GM18507 (cell line): ENCODE results near the gene ZNF467.

Experiments used
- DNase-seq: peaks from one replicate; pipeline ENCODE4 v3.0.0; 2011; ENCODE audit warnings: low read depth; ENCODE audit not compliant: insufficient read length; ENCODE audit errors: extremely low spot score
- FAIRE-seq: peaks from 2 replicates; lab custom pipeline; 2011; peaks lifted over from hg19 to GRCh38; lab: Jason Lieb, UNC

Gene ZNF467

DNA sequence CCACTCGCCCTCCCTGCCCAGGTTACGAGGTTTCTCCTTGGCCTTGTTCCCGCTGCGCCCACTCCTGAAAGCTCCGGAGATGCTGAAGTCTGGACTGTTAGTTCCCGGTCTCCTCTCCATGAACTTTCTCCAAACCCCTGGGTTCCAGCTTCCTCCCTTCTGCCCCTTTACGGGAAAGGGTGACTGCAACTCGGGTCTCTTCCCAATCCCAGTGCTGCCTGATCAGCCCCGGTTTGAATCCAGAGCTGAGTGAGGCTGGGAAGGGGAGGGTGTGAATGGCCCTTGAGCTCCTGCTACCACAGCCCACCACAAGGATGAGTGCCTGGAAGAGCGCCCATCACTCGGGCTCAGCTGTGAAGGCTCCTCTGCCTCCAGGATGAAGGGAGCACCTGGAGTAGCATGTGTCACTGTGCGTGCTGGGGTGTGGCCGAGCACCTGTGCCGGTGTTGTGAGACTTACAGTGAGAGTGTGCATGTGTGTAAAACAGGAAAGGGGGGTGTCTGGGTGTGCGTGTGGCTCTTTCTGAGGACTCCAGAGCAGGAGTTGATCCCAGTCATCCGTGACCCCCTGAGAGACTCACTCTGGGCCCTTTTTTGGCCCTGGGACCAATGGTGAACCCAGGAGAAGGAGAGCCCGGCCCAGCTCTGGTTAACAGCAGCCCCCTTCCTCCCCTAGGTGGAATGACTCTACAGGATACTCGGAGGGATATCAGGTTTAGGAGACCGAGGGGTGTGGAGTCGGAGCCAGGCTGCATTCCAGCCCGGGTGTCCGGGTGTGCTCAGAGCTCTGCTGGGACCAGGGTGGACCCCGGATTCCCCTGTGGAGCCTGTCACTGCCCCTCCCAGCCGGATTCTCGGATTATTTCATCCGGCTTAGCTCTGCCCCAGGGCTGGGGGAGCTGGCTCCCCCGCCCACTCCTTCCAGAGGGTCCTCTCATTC is 1.1 kb upstream of the ZNF467 start:
- no peak for DNase-seq
- FAIRE-seq = no peak

DNA sequence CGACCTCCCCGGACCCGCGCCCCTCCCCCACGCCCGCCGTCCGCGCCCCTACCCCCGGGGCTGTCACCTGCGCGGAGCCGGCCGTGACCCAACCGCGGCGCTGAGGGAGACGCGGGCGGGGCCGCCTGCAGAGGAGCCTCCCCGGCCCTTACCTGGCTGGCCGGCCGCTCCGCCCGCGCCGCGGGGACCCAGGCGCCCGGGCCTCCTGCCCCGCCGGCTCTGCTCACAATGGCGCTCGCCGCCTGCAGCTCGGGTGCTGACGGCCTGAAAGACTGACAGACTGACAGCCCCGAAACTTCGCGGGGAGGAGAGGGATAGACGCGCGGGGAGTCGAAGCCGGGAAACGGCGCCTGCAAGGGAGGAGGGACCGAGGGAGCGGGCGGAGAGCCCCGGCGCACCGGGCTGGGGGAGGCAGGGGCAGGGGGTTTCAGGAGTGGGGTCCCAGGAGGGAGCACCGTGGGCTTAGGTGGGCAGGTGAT is 393 bp downstream of the ZNF467 start:
- DNase-seq (no peak), FAIRE-seq (no peak)

DNA sequence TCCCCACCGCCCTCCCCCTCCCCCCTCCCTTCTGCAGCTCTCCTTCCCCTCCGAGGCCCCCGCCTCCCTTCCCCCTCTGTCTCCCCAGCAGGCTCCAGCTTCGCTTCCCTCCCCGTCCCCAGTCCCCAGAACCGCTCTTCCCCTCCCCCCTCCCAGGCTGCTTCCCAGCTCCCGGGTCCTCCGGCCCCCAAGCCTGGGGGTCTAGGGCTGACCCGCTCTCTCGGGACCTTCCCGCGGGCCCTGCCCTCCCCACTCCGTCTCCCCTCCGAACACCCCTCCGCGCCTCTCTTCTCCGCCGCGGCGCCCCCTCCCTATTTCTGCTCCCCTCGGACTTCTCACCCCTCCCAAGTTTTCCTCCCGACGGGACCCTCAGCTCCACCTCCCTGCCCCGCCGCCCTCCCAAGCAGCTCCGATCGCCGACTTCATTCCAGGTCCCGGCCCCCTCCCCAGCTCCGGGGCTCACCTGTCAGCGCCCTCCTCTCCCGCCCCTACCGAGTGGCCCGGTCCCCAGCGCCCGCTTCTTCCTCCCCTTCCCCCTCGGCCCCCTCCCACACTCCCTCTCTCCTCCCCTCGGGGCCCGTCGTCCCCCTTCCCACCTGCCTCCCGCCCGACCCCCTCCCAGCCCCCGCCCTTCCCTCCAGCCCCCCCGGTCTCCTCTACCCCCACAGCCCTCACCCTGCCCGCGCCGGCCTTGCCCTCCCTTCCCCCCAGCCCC is 990 bp downstream of the ZNF467 start:
- no peak for FAIRE-seq
- DNase-seq = no peak

DNA sequence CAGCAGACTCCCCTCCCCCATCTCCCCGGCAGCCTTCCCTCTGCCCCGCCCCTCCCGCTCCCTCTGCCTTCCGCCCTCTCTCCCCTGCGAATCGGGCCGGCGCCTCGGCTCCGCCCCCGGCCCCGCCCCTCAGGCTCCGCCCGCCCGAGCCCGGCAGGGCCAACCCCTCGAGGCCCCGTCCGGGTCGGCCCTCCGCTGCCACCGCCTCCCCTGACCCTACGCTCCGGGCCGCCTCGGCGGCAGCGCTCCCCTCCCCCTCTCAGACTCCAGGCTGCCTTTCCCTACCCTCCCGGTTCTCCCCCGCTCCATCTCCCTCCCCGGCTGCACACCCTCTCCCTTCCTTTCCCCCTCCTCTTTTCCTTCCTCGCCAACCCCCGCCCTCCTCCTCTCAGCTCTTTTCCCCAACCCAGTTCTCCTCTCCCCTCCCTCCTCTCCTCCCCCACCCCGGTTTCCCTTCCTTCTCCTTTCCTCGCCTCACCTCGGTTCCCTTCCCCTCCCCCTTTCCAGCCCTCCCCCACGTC is 1.6 kb downstream of the ZNF467 start:
- peak; percentile 77 for FAIRE-seq

DNA sequence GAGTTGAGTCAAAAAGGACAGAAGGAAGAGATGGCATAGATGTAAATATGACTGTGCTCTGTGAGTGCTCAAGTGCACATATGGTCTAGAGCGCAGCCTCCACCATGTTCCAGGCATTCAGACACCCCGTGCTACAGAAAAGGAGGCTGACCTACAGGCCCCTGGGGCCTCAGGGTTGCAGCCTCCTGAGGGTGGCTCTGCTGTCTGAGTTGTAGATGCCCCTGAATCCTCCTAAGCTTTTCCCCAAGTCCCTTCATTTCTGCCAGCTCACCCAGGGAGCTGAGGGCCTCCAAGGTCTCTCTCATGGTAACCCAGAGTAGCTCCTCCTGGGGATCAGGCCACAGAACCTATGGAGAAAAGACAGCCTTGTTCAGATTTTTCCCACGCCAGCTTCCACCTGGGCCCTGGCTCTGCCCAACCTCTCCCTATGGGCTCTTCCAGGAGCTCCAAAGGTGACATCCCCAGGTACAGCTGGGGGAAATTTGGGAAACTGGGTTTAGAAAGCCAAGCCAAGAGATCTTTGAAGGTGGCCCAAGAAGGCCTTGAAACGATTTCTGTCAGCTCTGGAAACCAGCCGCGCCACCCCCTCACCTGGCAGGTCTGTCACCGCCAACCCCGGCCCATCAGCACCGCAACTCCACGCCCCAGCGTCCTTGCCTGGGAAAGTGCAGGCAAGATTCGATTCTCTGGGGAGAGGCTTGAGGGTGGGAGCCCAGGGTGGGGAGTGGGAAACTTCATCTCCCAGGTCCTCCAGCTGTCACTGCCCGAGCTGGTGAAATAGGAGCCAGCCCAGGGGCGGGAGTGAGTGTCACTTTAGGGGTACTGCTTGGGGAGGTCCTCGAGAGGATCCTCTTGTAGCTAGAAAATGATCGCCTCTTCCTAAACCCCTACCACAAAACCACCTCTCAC is 2.4 kb downstream of the ZNF467 start:
- FAIRE-seq (no peak), DNase-seq (no peak)

More for the DNA sequence above, 1.6 kb downstream of the ZNF467 start:
- DNase-seq = peak; percentile 82

DNA sequence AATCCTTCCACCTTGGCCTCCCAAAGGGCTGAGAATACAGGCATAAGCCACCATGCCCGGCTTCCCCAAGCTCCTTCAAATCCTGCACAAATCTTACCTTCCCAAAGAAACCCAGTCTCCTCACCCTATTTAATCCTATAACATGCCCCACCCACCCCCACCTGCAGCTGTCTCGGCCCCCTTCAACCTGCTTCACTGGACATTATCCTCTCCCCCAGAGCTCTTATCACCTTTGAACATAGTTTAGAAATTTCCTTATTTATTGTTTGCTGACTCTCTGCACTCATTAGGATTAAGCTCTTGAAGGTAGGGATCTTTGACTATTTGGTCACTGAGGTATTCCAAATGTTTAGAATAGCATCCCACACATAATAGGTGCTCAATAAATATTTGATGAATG is 3.5 kb downstream of the ZNF467 start:
- FAIRE-seq (no peak), DNase-seq (no peak)

DNA sequence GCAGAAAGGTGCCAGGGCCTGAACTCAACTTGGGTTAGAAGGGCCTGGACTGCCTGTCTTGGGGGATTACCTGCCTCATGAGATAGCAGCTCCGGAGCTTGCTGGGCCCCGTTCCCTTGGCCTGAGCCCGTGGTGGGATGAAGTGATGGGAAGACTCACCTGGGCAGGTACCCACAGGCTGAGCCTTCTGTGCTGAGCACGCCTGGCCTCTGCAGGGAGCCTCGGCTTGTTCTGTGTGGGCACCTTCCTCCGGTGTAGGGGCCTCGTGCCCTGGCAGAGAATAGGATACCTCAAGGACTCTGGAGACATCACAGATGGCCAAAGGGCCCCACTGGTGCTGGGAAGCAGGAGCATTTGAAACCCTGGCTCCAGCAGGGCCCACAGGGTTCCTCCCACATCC is 4.5 kb downstream of the ZNF467 start:
- DNase-seq (no peak), FAIRE-seq (no peak)

DNA sequence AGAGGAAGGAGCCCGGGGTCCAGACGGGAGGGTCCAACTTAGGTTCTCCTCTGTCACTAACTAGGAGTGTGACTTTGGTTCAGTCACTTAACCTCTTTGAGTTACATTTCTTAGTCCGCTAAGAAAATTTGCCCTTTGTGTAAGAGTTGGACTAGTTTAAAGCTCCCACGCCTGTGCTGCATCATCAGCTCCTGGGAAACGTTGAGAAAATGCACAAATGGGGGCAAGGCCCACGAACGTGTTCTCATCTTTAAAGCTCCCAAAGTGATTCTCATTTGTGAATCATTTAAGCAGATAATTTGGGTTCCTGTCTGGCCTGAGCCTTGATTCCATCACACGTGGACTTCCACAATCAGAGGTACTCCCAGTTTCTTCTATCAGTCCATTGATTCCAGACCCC is 6.3 kb downstream of the ZNF467 start:
- DNase-seq = no peak
- FAIRE-seq = no peak

DNA sequence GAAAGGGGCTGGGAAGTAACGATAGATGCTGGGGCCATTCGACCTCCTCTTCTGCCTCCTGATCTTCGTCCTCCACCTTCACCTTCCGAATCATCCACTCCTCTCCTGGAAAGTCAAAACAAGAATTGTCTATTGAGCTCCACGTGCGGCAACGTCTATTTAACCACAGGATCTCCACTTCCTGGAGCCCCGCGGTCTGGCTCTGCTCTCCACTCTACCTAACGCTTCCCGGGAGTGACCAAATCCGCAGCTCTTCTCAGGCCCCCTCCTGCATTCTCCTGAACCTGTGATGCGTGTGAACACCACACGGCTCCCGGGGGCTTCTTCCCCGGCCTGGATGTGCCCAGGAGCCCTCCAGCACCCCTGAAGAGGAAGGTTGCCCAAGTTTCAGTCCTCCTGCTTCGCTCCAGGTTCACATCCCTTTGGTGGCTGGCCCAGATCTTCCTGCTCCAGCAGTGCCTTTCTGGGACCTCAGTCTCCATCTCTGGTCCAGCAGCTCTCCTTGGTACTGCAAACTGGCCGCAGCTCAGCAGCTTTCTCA is 7.2 kb downstream of the ZNF467 start:
- FAIRE-seq (no peak), DNase-seq (no peak)

DNA sequence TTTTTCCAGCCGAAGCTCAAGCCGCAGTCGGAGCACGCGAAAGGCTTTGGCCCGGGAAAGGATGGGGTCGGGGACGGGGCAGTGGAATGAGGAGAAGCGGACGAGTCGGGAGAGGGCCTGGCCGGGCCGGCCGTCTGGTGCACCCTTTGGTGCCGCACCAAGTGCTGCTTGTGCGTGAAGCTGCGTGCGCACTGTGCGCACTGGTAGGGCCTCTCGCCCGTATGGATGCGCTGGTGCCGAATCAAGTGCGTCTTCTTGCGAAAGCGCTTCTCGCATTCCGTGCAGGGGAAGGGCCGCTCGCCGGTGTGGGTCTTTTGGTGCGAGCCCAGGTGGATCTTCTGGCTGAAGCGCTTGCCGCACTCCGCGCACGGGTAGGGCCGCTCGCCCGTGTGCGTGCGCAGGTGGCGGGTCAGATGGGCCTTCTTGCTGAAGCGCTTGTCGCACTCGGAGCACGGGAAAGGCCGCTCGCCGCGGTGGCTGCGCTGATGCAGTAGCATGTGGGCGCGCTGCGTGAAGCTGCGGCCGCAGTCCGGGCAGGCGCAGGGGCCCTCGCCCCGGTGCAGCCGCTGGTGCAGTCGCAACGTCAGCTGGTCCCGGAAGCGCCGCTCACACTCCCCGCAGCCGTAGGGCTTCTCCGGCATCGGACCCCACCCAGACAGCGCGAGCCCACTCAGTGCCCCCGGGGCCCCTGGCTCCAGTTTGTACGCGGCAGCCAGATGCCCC is 7.8 kb downstream of the ZNF467 start:
- no peak for FAIRE-seq

DNA sequence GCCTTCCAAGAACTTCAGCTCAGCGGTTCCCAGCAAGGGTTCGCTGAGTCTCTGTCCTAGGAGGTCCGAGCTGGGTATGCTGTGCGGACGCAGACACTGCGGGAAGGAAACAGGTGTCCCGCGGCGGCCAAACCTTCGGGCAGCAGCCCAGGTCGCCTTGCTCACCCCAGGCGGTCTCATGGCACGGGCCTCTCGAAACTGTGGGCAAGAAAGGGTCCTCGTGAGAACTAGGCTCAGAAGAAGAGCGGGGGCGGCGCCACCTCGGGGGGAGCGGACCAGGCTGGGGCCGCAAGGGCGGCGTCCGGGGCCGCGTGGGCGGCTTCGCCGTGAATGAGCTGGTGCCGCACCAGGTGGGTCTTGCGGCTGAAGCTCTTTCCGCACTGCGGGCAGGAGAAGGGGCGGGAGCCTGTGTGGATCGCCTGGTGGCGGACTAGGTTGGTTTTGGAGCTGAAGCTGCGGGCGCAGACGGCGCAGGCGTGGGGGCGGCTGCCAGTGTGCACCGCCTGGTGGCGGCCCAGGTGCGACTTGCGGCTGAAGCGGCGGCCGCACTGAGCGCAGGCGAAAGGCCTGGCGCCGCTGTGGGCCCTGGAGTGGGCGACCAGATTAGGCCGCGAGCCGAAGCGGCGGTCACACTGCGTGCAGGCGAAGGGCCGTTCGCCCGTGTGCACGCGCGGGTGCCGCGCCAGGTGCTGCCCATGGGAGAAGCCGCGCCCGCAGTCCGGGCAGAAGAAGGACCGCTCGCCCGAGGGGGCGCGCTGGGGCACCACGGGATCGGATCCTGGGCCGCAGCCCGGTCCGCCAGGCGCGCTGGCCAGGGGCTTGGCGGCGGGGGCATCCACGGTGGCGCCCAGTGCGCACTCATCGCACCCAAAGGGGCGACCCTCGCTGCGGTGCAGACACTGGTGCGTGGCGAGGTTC is 8.6 kb downstream of the ZNF467 start:
- FAIRE-seq (no peak), DNase-seq (no peak)

More for the DNA sequence above, 7.8 kb downstream of the ZNF467 start:
- no peak for DNase-seq

DNA sequence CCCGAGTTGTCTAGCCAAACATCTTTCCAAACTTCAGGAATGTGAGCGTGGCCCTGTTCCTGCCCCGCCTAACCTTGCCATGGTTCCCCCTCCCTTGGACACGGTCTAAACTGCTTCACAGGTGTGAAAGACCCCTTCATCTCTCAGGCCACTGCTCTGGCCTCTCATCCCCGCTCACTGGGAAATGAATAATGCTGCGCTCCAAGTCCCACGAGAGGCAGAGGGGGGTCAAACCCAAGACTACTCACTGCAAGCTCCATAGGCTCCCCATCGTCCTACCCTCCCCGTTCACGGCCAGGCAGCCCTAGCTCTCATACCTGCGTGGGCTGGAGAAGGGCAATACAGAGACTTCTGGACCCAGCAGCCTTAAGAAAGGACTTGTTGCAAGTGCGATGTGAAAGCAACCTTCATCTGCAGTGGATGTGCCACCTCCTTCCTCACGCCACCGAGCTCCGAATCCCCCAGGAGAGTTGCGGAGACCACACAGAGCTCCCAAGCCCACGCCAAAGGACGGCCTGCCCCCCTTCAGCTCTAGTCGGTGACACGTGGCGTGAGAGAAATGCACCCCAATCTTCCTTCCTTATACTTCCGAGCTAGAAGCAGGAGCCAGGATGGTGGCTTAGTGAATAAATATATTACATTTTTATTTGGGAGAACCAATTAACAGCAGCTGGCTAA is 9.7 kb downstream of the ZNF467 start:
- DNase-seq (no peak), FAIRE-seq (no peak)

DNA sequence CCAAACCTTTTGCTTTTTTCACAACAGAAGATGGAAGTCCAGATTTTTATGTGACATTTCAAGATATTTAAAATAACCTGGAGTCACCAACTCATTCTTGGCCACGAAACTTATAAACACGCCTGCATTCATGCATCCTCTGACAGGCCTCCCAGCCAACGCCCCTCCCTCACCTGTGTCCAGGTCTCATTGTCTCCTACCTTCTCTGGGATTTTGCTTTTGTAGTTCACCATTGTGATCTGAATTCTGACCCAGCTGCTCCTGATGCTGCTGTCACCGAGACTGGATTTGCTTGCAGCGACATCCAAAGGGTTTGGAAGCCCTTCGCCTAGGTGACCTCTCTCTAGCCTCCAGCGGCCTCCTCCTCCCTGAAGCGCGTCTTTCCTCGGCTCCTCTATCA is 10.8 kb downstream of the ZNF467 start:
- DNase-seq = no peak
- no peak for FAIRE-seq

DNA sequence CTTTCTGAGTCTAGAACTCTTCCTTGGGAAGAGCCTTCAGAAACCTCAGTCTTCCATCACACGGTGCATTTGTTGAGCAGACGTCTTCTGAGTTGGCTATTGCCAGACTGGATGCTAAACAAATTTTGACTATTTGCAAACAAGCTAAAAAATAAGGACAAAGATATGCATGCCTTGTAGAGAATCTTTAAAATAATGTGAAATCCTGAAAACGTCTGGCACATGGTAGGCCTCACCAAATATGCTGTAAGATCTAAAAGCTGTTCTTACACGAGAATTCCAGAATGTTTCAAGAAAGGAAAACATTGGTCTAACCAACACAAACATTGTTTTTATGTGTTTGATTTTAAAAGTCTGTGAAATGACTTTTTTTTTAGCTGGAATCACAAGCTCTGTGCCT is 11.3 kb downstream of the ZNF467 start:
- FAIRE-seq (no peak), DNase-seq (no peak)

DNA sequence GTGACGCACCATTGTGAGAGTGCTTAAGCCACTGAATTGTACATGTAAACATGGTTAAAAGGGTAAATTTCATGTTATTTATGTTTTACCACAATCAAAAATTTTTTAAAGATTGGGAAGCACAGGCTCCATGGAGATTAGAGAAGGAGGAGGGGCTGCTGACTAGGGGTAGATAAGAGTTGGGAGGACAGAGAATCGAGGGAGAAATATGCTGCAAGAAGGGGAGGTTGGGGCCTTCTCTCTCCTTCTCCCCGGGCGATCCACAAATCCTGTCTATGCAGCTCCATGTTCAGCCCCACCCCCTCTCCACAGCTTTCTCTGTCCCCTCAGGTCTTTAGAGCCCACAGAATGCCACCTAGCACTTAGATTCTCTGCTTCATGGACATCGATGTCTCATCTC is 12.1 kb downstream of the ZNF467 start:
- no peak for DNase-seq
- FAIRE-seq = no peak

DNA sequence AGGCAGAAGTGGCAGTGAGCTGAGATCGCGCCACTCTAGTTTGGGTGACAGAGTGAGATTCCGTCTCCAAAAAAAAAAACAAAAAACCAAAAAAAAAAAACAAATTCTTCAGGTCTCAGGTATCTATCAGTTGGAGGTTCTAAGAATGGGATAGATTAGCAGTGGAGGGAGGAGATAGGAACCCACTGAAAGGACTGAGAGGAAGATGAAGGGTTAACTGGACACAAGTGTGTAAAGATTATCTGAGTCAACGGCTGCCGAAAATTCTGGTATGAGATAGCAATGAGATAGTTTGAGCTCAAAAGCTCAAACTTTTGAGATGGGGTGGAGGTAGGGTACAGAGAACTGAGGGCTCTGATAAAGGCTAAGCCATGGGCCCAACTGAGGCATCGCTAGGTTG is 12.8 kb downstream of the ZNF467 start:
- DNase-seq (no peak), FAIRE-seq (no peak)
